HL-60 (cell line): ENCODE measurements around the gene CYSTM1.

Experiments
- POLR2AphosphoS5 ChIP-seq: IDR thresholded peaks from 2 replicates; pipeline ENCODE4 v1.6.1; 2012; ENCODE audit warnings: low read depth
- TF ChIP-seq, protein P1 (sequence below): IDR thresholded peaks from one replicate; pipeline ENCODE4 v1.5.1; 2011; ENCODE audit warnings: low read length, control low read depth, inconsistent platforms; ENCODE audit not compliant: insufficient read depth

DNA sequence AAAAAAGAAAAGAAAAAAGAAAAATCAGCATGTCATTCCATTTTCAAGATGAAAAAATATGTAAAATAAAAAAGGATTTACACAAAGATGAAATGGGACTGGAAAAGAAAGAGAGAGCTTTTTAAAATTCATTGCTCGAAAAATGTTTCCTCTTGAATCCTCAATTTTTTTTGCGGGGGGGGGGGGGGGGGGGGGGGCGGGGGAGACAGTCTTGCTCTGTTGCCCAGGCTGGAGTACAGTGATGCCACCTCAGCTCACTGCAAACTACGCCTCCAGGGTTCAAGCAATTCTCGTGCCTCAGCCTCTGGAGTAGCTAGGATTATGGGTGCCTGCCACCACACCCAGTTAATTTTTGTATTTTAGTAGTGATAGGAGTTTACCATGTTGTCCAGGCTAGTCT, 111.4 kb downstream of the CYSTM1 start:
- no peak for TF ChIP-seq POLR2AphosphoS5
- TF ChIP-seq, protein P1, sequence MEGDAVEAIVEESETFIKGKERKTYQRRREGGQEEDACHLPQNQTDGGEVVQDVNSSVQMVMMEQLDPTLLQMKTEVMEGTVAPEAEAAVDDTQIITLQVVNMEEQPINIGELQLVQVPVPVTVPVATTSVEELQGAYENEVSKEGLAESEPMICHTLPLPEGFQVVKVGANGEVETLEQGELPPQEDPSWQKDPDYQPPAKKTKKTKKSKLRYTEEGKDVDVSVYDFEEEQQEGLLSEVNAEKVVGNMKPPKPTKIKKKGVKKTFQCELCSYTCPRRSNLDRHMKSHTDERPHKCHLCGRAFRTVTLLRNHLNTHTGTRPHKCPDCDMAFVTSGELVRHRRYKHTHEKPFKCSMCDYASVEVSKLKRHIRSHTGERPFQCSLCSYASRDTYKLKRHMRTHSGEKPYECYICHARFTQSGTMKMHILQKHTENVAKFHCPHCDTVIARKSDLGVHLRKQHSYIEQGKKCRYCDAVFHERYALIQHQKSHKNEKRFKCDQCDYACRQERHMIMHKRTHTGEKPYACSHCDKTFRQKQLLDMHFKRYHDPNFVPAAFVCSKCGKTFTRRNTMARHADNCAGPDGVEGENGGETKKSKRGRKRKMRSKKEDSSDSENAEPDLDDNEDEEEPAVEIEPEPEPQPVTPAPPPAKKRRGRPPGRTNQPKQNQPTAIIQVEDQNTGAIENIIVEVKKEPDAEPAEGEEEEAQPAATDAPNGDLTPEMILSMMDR: no peak
